GM12865 (cell line): ENCODE measurements around the gene MFRP.
A peak's percentile ranks its signal among the peaks of the same experiment; 100 is the strongest.

Source experiments
- DNase-seq: peaks from one replicate; pipeline ENCODE4 v3.0.0; 2010; ENCODE audit warnings: low read depth
- H3K4me3 ChIP-seq: 2 replicates; pipeline ENCODE4 v1.5.1; 2011; ENCODE audit warnings: mild to moderate bottlenecking, low read depth, low read length, control low read depth
- CTCF ChIP-seq: IDR thresholded peaks from 2 replicates; pipeline ENCODE4 v1.5.1; 2011; ENCODE audit warnings: low read length, control low read depth, low read depth, inconsistent platforms; ENCODE audit not compliant: insufficient read depth; ENCODE audit errors: missing control alignments

Gene MFRP

GRCh38 chr11:119319136-119319699 is 27.3 kb downstream of the MFRP start:
- TF ChIP-seq CTCF, result no peak

GRCh38 chr11:119318240-119319135 is 28.0 kb downstream of the MFRP start:
- H3K4me3 ChIP-seq, result peak overlapping the region; percentile 56
- no peak for TF ChIP-seq CTCF
- peak; percentile 94 for DNase-seq

More at GRCh38 chr11:119319136-119319699, 27.3 kb downstream of the MFRP start:
- DNase-seq, result no peak
- peak overlapping the region; percentile 56 for H3K4me3 ChIP-seq

- peak overlapping the region; percentile 42 for H3K4me3 ChIP-seq
- no peak for TF ChIP-seq CTCF
- no peak for DNase-seq
Observed at GRCh38 chr11:119317592-119318239, 28.8 kb downstream of the MFRP start.

- peak within 1 kb of the TSS; percentile 42 for H3K4me3 ChIP-seq
- peak; percentile 52 for DNase-seq
- TF ChIP-seq CTCF, result no peak
Observed at GRCh38 chr11:119316729-119317591, 29.5 kb downstream of the MFRP start, which contains the start of gene MCAM. TSS of gene MCAM (minus strand) at chr11:119317130. CDS start at chr11:119317101, 29 bp downstream.

GRCh38 chr11:119316016-119316728 is 30.3 kb downstream of the MFRP start:
- peak overlapping the region; percentile 42 for H3K4me3 ChIP-seq
- no peak for TF ChIP-seq CTCF
- no peak for DNase-seq
